Stomach (tissue), 4 donors: Measurements from ENCODE around the gene LRMDA.

Source experiments
- CTCF ChIP-seq, 7 experiments: fragments of 450-650 bp in 4 of 7; fragments of 200-600 bp in 3 of 7; sonication (generic) in 3 of 7; IDR thresholded peaks; one replicate each; pipeline ENCODE4 v1.5.1; 2016 to 2019; ENCODE audit warnings: antibody characterized with exemption in 7 of 7, control low read depth in 2 of 7, mild to moderate bottlenecking in 1 of 7
- EP300 ChIP-seq: sonication (generic); formaldehyde crosslinking; IDR thresholded peaks from one replicate; pipeline ENCODE4 v1.6.1; 2017; ENCODE audit warnings: antibody characterized with exemption
- POLR2A ChIP-seq, 4 donors: fragments of 450-650 bp; IDR thresholded peaks; one replicate each; pipeline ENCODE4 v1.6.1; 2016; ENCODE audit warnings: antibody characterized with exemption in 4 of 4, control low read depth in 2 of 4, mild to moderate bottlenecking in 1 of 4, moderate library complexity in 1 of 4

GRCh38 chr10:76444034-76444800 is 1012.8 kb downstream of the LRMDA start:
- TF ChIP-seq POLR2A (IDR thresholded peaks at IDR 0.05) (no peak), CTCF (IDR thresholded peaks at IDR 0.05) (no peak), EP300 (no peak)
